HG03108 (cell line): Measurements from ENCODE around the gene MACROD1.

Experiments used
- ATAC-seq: cut with Tn5 transposase; IDR thresholded peaks from one replicate; pipeline ENCODE4 v1.9.1; 2021; ENCODE audit warnings: moderate library complexity; ENCODE audit not compliant: unreplicated experiment

The MACROD1 gene

GRCh38 chr11:64152841-64153691 is 12.8 kb downstream of the MACROD1 start:
- ATAC-seq: no peak

- no peak for ATAC-seq
Observed at GRCh38 chr11:64151337-64151736, 14.6 kb downstream of the MACROD1 start.

- no peak for ATAC-seq
Observed at GRCh38 chr11:64150481-64151239, 15.3 kb downstream of the MACROD1 start.

- no peak for ATAC-seq
Observed at GRCh38 chr11:64150051-64150450, 15.9 kb downstream of the MACROD1 start.

GRCh38 chr11:64148917-64149617 is 16.8 kb downstream of the MACROD1 start:
- no peak for ATAC-seq

- ATAC-seq: no peak
Observed at GRCh38 chr11:64148226-64148916, 17.5 kb downstream of the MACROD1 start.

- no peak for ATAC-seq
Observed at GRCh38 chr11:64146036-64146955, 19.6 kb downstream of the MACROD1 start.

- no peak for ATAC-seq
Observed at GRCh38 chr11:64144587-64145472, 21.1 kb downstream of the MACROD1 start.

GRCh38 chr11:64141081-64141783 is 24.7 kb downstream of the MACROD1 start:
- ATAC-seq: no peak

GRCh38 chr11:64140082-64140481 is 25.8 kb downstream of the MACROD1 start:
- ATAC-seq: no peak

GRCh38 chr11:64139049-64139448 is 26.9 kb downstream of the MACROD1 start:
- ATAC-seq: no peak

- no peak for ATAC-seq
Observed at GRCh38 chr11:64138398-64138797, 27.5 kb downstream of the MACROD1 start.

GRCh38 chr11:64136765-64137441 is 29.0 kb downstream of the MACROD1 start:
- ATAC-seq: no peak

GRCh38 chr11:64135711-64136110 is 30.2 kb downstream of the MACROD1 start:
- no peak for ATAC-seq

- ATAC-seq: no peak
Observed at GRCh38 chr11:64134963-64135362, 30.9 kb downstream of the MACROD1 start.

GRCh38 chr11:64132982-64133705 is 32.8 kb downstream of the MACROD1 start:
- no peak for ATAC-seq

GRCh38 chr11:64132191-64132771 is 33.6 kb downstream of the MACROD1 start:
- ATAC-seq: no peak
